Activated CD8-positive, alpha-beta memory T cell treated with anti-CD3 and anti-CD28 coated beads for 4 hours (primary cell): ENCODE results near the gene WDR90.

ENCODE experiments used
- DNase-seq, 2 donors: peaks; one replicate each; pipeline ENCODE4 v3.0.0-alpha.2; 2020; ENCODE audit warnings: low read depth in 2 of 2

WDR90 gene

GRCh38 chr16:626787-627453 is 22.2 kb upstream of the WDR90 start:
- DNase-seq: no peak

- no peak for DNase-seq
Measured at GRCh38 chr16:627454-628239, 21.5 kb upstream of the WDR90 start.

GRCh38 chr16:628321-629061 is 20.7 kb upstream of the WDR90 start:
- no peak for DNase-seq

GRCh38 chr16:629185-629832 is 19.9 kb upstream of the WDR90 start:
- no peak for DNase-seq

GRCh38 chr16:629833-630248 is 19.3 kb upstream of the WDR90 start:
- no peak for DNase-seq

DNA sequence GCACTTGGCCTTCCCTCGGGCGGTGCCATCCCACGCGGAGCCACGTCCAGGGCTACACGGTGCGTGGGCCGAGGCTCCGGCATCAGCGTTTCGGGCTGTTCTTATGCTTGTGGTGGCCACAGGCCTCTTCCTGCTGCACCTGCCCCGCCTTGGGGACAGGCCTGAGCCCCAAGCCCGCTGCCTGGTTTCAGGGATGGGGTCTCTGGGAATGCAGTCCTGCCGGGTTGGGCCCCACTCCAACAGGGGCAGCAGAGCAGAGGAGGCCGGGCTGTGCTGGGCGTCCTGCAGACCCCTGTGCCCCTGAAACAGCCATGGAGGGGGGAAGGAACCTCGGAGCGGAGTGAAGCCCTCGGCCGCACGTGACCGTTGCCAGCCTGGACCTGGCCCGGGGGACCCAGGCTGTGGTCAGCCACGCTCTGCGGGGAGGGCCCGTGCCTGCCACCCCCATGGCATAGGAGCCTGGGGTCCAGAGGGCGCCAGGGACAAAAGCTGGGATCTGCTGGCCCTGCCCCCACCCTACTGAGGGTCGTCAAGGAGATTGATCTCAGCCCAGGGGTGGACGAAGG is 18.8 kb upstream of the WDR90 start:
- DNase-seq: no peak

GRCh38 chr16:630815-631405 is 18.3 kb upstream of the WDR90 start, which contains the start of gene WFIKKN1:
TSS of gene WFIKKN1 (plus strand) at chr16:630985. CDS start at chr16:631254, 269 bp downstream.
- DNase-seq: no peak

- DNase-seq: no peak
Measured at GRCh38 chr16:631808-632358, 17.3 kb upstream of the WDR90 start.

DNA sequence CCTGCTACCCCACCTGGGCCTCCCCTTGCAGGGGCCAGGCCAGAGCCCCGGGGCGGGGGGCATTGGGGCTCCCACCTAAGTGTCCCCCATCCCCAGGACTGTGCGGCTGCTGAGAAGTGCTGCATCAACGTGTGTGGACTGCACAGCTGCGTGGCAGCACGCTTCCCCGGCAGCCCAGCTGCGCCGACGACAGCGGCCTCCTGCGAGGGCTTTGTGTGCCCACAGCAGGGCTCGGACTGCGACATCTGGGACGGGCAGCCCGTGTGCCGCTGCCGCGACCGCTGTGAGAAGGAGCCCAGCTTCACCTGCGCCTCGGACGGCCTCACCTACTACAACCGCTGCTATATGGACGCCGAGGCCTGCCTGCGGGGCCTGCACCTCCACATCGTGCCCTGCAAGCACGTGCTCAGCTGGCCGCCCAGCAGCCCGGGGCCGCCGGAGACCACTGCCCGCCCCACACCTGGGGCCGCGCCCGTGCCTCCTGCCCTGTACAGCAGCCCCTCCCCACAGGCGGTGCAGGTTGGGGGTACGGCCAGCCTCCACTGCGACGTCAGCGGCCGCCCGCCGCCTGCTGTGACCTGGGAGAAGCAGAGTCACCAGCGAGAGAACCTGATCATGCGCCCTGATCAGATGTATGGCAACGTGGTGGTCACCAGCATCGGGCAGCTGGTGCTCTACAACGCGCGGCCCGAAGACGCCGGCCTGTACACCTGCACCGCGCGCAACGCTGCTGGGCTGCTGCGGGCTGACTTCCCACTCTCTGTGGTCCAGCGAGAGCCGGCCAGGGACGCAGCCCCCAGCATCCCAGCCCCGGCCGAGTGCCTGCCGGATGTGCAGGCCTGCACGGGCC is 16.5 kb upstream of the WDR90 start:
- DNase-seq: no peak

DNA sequence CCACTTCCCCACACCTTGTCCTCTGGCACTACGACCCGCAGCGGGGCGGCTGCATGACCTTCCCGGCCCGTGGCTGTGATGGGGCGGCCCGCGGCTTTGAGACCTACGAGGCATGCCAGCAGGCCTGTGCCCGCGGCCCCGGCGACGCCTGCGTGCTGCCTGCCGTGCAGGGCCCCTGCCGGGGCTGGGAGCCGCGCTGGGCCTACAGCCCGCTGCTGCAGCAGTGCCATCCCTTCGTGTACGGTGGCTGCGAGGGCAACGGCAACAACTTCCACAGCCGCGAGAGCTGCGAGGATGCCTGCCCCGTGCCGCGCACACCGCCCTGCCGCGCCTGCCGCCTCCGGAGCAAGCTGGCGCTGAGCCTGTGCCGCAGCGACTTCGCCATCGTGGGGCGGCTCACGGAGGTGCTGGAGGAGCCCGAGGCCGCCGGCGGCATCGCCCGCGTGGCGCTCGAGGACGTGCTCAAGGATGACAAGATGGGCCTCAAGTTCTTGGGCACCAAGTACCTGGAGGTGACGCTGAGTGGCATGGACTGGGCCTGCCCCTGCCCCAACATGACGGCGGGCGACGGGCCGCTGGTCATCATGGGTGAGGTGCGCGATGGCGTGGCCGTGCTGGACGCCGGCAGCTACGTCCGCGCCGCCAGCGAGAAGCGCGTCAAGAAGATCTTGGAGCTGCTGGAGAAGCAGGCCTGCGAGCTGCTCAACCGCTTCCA is 15.7 kb upstream of the WDR90 start:
- DNase-seq: no peak

DNA sequence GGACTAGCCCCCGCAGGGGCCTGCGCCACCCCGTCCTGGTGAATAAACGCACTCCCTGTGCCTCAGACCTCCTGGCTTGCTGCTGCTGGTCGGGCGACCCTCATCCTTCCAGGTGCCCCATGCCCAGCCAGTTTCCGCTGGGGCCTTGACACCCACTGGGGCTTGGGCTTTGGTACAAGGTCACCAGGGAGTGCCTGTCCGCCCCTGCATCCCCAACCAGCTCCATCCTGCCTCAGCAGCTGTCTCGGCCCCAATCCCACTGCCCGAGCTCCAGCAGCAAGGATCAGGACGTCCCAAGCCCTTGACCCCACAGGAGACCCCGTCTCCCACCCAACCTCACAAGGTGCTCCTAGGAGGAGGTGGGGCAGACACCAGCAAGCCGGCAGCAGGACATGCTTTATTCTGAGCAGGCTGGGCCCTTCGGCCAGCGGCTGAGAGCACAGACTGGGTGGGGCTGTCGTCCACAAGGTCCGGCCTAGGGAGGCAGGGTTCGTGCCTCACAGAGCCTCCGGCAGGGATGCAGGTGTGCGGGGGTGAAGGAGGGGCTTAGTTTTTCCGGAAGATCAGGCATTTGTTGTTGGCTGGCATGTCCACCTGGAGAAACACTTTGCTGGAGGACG is 15.0 kb upstream of the WDR90 start:
- DNase-seq: no peak

DNA sequence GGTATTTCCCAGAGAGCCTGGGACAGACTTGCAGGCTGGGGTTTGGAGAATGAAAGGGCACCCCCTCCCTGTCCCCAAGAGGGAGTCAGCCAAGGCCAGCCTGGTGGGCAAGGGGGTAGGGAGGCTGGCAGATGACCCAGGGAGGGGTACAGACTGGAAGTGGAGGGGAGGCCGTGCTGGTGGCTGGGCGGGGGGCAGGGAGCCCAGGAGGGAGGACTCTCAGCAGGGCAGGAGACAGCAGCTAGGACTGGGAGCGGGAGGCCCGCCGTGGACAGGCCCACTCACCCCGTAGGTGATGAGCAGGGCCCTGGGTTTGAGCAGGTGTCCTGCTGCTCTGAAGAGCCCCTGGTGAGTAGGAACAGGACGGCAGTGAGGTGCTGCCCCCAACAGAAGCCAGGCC is 14.2 kb upstream of the WDR90 start:
- no peak for DNase-seq

- no peak for DNase-seq
Measured at GRCh38 chr16:635573-636205, 13.5 kb upstream of the WDR90 start.

- peak; percentile 84 to 85 for DNase-seq
Measured at GRCh38 chr16:636206-637080, 12.7 kb upstream of the WDR90 start, which contains the start of gene METTL26. TSS of gene METTL26 (minus strand) at chr16:636305. CDS start at chr16:636290, 15 bp downstream.

DNA sequence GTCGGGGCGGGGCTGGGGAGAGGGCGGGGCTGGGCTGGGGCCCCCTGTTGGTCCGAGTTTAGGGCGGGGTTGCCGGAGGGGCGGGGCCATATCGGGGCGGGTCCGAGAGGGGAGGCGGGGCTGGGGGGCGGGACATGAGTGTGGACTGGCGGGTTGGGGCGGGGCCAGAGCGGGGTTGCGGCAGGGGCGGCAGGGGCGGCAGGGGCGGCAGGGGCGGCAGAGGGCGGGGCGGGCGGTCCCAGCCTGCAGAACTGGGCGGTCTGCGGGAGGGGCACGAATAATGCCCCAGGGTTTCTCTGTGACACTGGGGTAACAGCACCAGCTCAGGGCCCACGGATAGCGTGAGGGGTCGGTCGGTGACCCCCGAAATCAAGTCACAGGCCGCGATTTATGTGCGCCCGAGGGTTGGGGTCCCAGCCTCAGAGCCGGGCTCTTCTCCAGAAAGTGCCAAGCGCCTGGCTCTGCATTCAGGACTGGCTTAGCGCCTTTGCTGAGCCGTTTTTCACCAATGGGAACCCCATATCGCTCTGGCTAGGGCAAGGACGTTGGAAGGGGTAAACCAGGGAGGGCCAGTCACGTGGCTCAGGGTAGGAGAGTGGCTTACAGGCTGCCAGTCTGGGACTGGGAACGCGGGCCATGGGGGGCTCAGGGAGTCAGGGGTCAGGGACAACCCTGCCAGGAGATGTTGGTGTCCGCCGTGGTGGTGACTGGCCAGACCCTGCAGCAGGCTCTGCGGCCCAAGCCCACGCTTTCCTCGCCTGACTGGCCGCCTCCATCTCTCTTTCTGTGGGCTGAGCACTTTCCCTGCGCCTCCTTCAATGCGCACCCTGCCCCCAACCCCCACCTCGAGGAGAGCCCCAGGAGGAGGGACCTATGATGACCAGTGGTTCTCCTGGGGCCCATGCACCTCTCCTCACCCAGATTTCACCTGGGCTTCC is 11.8 kb upstream of the WDR90 start:
- DNase-seq: peak; percentile 72 to 80

DNA sequence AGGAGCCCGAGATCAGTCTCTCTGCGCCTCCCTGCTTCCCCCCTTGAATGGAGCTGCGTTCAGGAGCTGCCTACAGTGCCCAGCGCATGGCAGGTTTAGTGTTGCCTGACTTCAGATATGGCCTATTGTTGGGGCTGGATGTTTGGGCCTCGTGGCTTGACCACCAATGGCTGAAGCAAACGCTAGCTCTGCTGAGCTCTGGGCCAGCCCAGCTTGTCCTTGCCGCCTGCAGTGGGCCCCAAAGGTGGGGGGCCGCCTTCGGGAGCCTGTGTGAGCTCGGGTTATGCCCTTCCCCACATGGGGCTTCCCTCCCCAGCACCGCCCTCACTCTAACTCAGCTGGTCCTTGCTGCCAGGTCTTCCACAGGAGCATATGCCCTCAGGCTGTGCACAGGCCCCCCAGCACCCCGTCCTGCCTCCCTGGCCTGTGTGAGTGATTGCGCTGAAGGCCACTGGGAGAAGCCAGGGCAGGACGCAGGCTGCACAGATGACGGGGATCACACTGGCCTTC is 11.1 kb upstream of the WDR90 start:
- DNase-seq: no peak
